Osteoblast (primary cell): ENCODE measurements around the gene ESYT2. TPM values are rescaled to one million over a fixed set of nuclear protein-coding genes. Genes with fewer than 3 reads are reported as not detected.

Source experiments
- DNase-seq: peaks from one replicate; pipeline ENCODE4 v3.0.0; 2011; ENCODE audit warnings: low spot score, mixed read lengths; ENCODE audit not compliant: insufficient read length; ENCODE audit errors: missing footprints
- H2AFZ ChIP-seq: 2 replicates; pipeline ENCODE4 v1.6.0; 2011; ENCODE audit warnings: mild to moderate bottlenecking, low read length
- H3K27ac ChIP-seq: 2 replicates; pipeline ENCODE4 v1.5.1; 2011; ENCODE audit warnings: mild to moderate bottlenecking, low read depth, low read length, moderate library complexity
- H3K27me3 ChIP-seq: 2 replicates; pipeline ENCODE4 v1.6.0; 2012; ENCODE audit warnings: mild to moderate bottlenecking, control low read depth, inconsistent platforms, low read length, moderate library complexity; ENCODE audit not compliant: insufficient read depth
- H3K36me3 ChIP-seq: 2 replicates; pipeline ENCODE4 v1.5.1; 2011; ENCODE audit warnings: mild to moderate bottlenecking, low read length, control low read depth, moderate library complexity; ENCODE audit not compliant: insufficient read depth
- H3K4me1 ChIP-seq: 2 replicates; pipeline ENCODE4 v1.5.1; 2011; ENCODE audit warnings: mild to moderate bottlenecking, low read length, control low read depth, moderate library complexity; ENCODE audit not compliant: insufficient read depth
- H3K4me2 ChIP-seq: 2 replicates; pipeline ENCODE4 v1.6.0; 2011; ENCODE audit warnings: mild to moderate bottlenecking, low read length; ENCODE audit not compliant: insufficient read depth
- H3K4me3 ChIP-seq: fragments of 200-600 bp; sonication (generic); 3 replicates; pipeline ENCODE4 v1.5.1; 2012; ENCODE audit warnings: mild to moderate bottlenecking, low read length, inconsistent platforms; ENCODE audit not compliant: insufficient read depth
- H3K79me2 ChIP-seq: 2 replicates; pipeline ENCODE4 v1.6.0; 2012; ENCODE audit warnings: mild to moderate bottlenecking, low read length, control low read depth, inconsistent platforms; ENCODE audit not compliant: insufficient read depth
- H3K9me3 ChIP-seq: 2 replicates; pipeline ENCODE4 v1.5.1; 2011; ENCODE audit warnings: low read depth, low read length, control low read depth
- H4K20me1 ChIP-seq: 2 replicates; pipeline ENCODE4 v1.6.0; 2012; ENCODE audit warnings: mild to moderate bottlenecking, low read length, control low read depth; ENCODE audit not compliant: insufficient read depth
- CTCF ChIP-seq: IDR thresholded peaks from 2 replicates; pipeline ENCODE4 v1.5.1; 2011; ENCODE audit warnings: mild to moderate bottlenecking, low read depth, low read length, moderate library complexity; ENCODE audit errors: extremely low read depth
- total RNA-seq: library from RNA; depleted of rRNA; stranded (reverse); fragments of >200 nt; gene quantifications from 2 replicates; pipeline ENCODE4 v1.2.3, GENCODE V29; 2012

Gene ESYT2
- total RNA-seq, 1 donor = 132 TPM

- no peak for DNase-seq
- Histone ChIP-seq H3K9me3 (no peaks in the 10 kb centered on the region), H3K79me2 (no peaks in the 10 kb centered on the region), H3K4me2 (no peak overlapping the region), H3K27me3 (no peaks in the 10 kb centered on the region), H3K27ac (no peak overlapping the region), H2AFZ (no peak overlapping the region), H4K20me1 (no peaks in the 10 kb centered on the region), H3K4me1 (peaks cover 3% of the 10 kb centered on the region), H3K4me3 (no peak overlapping the region), H3K36me3 (peaks cover 59% of the 10 kb centered on the region)
- TF ChIP-seq CTCF = no peak
Measured at GRCh38 chr7:158733220-158733519, 96.1 kb downstream of the ESYT2 start.

- Histone ChIP-seq H4K20me1 (no peaks in the 10 kb centered on the region), H3K27ac (no peak overlapping the region), H2AFZ (no peak overlapping the region), H3K4me1 (peaks cover 3% of the 10 kb centered on the region), H3K36me3 (peaks cover 58% of the 10 kb centered on the region), H3K9me3 (no peaks in the 10 kb centered on the region), H3K27me3 (no peaks in the 10 kb centered on the region), H3K79me2 (no peaks in the 10 kb centered on the region), H3K4me3 (no peak overlapping the region), H3K4me2 (no peak overlapping the region)
- no peak for DNase-seq
- no peak for TF ChIP-seq CTCF
Measured at GRCh38 chr7:158732494-158733219, 96.7 kb downstream of the ESYT2 start.

GRCh38 chr7:158731761-158732160 lies 97.5 kb downstream of the ESYT2 start:
- DNase-seq = no peak
- peaks cover 49% of the 10 kb centered on the region for H3K36me3 ChIP-seq
- peaks cover 3% of the 10 kb centered on the region for H3K4me1 ChIP-seq
- H3K27ac ChIP-seq = no peak overlapping the region
- H3K27me3 ChIP-seq = no peaks in the 10 kb centered on the region
- no peak overlapping the region for H2AFZ ChIP-seq
- no peak overlapping the region for H3K4me2 ChIP-seq
- H3K9me3 ChIP-seq = no peaks in the 10 kb centered on the region
- no peaks in the 10 kb centered on the region for H3K79me2 ChIP-seq
- TF ChIP-seq CTCF = no peak
- H4K20me1 ChIP-seq = no peaks in the 10 kb centered on the region
- H3K4me3 ChIP-seq = no peak overlapping the region

- H3K27me3 ChIP-seq = no peaks in the 10 kb centered on the region
- no peak overlapping the region for H3K27ac ChIP-seq
- no peaks in the 10 kb centered on the region for H3K9me3 ChIP-seq
- TF ChIP-seq CTCF = no peak
- H3K4me1 ChIP-seq = peaks cover 3% of the 10 kb centered on the region
- H2AFZ ChIP-seq = no peak overlapping the region
- no peak overlapping the region for H3K4me2 ChIP-seq
- peaks cover 38% of the 10 kb centered on the region for H3K36me3 ChIP-seq
- no peak for DNase-seq
- H4K20me1 ChIP-seq = no peaks in the 10 kb centered on the region
- H3K79me2 ChIP-seq = no peaks in the 10 kb centered on the region
- no peak overlapping the region for H3K4me3 ChIP-seq
Measured at GRCh38 chr7:158730383-158731346, 98.6 kb downstream of the ESYT2 start.
